H9 (cell line): Measurements from ENCODE around the gene DCUN1D4. TPM values are rescaled to one million over a fixed set of nuclear protein-coding genes. Genes with fewer than 3 reads are reported as not detected.

Experiments used
- DNase-seq: peaks from one replicate; pipeline ENCODE4 v3.0.0-alpha.2; 2017
- H2AFZ ChIP-seq: one replicate; pipeline ENCODE4 v1.6.1; 2013; ENCODE audit warnings: mild to moderate bottlenecking, low read length, control low read depth, moderate library complexity
- H2AK5ac ChIP-seq: 2 replicates; pipeline ENCODE4 v1.6.1; 2013; ENCODE audit warnings: low read length, control low read depth, mixed read lengths; ENCODE audit not compliant: insufficient read length
- H2BK120ac ChIP-seq: one replicate; pipeline ENCODE4 v1.6.1; 2013; ENCODE audit warnings: low read depth, mild to moderate bottlenecking, low read length, control low read depth, inconsistent platforms; ENCODE audit not compliant: poor library complexity, severe bottlenecking
- H2BK12ac ChIP-seq: 2 replicates; pipeline ENCODE4 v1.6.1; 2013; ENCODE audit warnings: low read length, control low read depth, mixed read lengths, low read depth; ENCODE audit not compliant: insufficient read length
- H2BK15ac ChIP-seq: 2 replicates; pipeline ENCODE4 v1.6.1; 2013; ENCODE audit warnings: low read depth, low read length, control low read depth
- H2BK20ac ChIP-seq: one replicate; pipeline ENCODE4 v1.6.1; 2013; ENCODE audit warnings: low read depth, mild to moderate bottlenecking, low read length, control low read depth, inconsistent platforms; ENCODE audit not compliant: poor library complexity, severe bottlenecking
- H2BK5ac ChIP-seq: 2 replicates; pipeline ENCODE4 v1.6.1; 2013; ENCODE audit warnings: low read length, control low read depth, mixed read lengths; ENCODE audit not compliant: insufficient read length
- H3K14ac ChIP-seq: 2 replicates; pipeline ENCODE4 v1.6.1; 2013; ENCODE audit warnings: low read length, control low read depth; ENCODE audit not compliant: insufficient read depth
- H3K18ac ChIP-seq: 2 replicates; pipeline ENCODE4 v1.6.1; 2013; ENCODE audit warnings: low read depth, mild to moderate bottlenecking, mixed read lengths, low read length, control low read depth; ENCODE audit not compliant: insufficient read length
- H3K23ac ChIP-seq: 2 replicates; pipeline ENCODE4 v1.6.1; 2013; ENCODE audit warnings: low read length, control low read depth, mixed read lengths, low read depth; ENCODE audit not compliant: insufficient read length
- H3K23me2 ChIP-seq: 2 replicates; pipeline ENCODE4 v1.6.1; 2013; ENCODE audit warnings: low read depth, mild to moderate bottlenecking, mixed read lengths, low read length, control low read depth; ENCODE audit not compliant: insufficient read length, poor library complexity, severe bottlenecking
- H3K27ac ChIP-seq: 2 replicates; pipeline ENCODE4 v1.5.1; 2013; ENCODE audit warnings: low read length, control low read depth, mixed read lengths, low read depth; ENCODE audit not compliant: insufficient read length
- H3K27me3 ChIP-seq: 2 replicates; pipeline ENCODE4 v1.6.1; 2013; ENCODE audit warnings: low read length, control low read depth, inconsistent platforms; ENCODE audit not compliant: insufficient read depth
- H3K4ac ChIP-seq: 2 replicates; pipeline ENCODE4 v1.6.1; 2013; ENCODE audit warnings: low read depth, mild to moderate bottlenecking, control low read depth, inconsistent platforms, low read length, moderate library complexity
- H3K4me1 ChIP-seq: 2 replicates; pipeline ENCODE4 v1.6.1; 2013; ENCODE audit warnings: low read length, control low read depth, inconsistent platforms; ENCODE audit not compliant: insufficient read depth
- H3K4me2 ChIP-seq: 2 replicates; pipeline ENCODE4 v1.6.1; 2013; ENCODE audit warnings: low read length, control low read depth, mixed read lengths; ENCODE audit not compliant: insufficient read length, insufficient read depth
- H3K56ac ChIP-seq: 2 replicates; pipeline ENCODE4 v1.6.1; 2013; ENCODE audit warnings: low read depth, mild to moderate bottlenecking, mixed read lengths, low read length, control low read depth; ENCODE audit not compliant: insufficient read length
- H3K79me1 ChIP-seq: 2 replicates; pipeline ENCODE4 v1.6.1; 2013; ENCODE audit warnings: low read depth, mild to moderate bottlenecking, moderate library complexity, low read length, control low read depth, inconsistent platforms; ENCODE audit not compliant: insufficient read depth, poor library complexity, severe bottlenecking
- H3K79me2 ChIP-seq: 2 replicates; pipeline ENCODE4 v1.6.1; 2013; ENCODE audit warnings: low read length, control low read depth, inconsistent platforms; ENCODE audit not compliant: insufficient read depth
- H3K9ac ChIP-seq: 2 replicates; pipeline ENCODE4 v1.6.1; 2013; ENCODE audit warnings: low read length, control low read depth, mixed read lengths; ENCODE audit not compliant: insufficient read length; ENCODE audit errors: extremely low read depth
- H3K9me3 ChIP-seq: one replicate; pipeline ENCODE4 v1.6.1; 2013; ENCODE audit warnings: low read depth, low read length, inconsistent platforms; ENCODE audit not compliant: control insufficient read depth
- H3T11ph ChIP-seq: one replicate; pipeline ENCODE4 v1.6.1; 2013; ENCODE audit warnings: mild to moderate bottlenecking, low read length, control low read depth, inconsistent platforms
- H4K20me1 ChIP-seq: one replicate; pipeline ENCODE4 v1.6.1; 2013; ENCODE audit not compliant: control insufficient read depth, insufficient read length, insufficient read depth
- H4K5ac ChIP-seq: 2 replicates; pipeline ENCODE4 v1.6.1; 2013; ENCODE audit warnings: low read depth, mild to moderate bottlenecking, mixed read lengths, low read length, control low read depth; ENCODE audit not compliant: insufficient read length
- H4K8ac ChIP-seq: replicated peaks from 2 replicates; pipeline ENCODE4 v1.6.1; 2013; ENCODE audit warnings: low read length, control low read depth, mixed read lengths, low read depth; ENCODE audit not compliant: insufficient read length
- H4K91ac ChIP-seq: 2 replicates; pipeline ENCODE4 v1.6.1; 2013; ENCODE audit warnings: low read depth, mild to moderate bottlenecking, moderate library complexity, mixed read lengths, low read length, control low read depth; ENCODE audit not compliant: insufficient read length
- H3K27ac Mint-ChIP-seq, 3 experiments: 2 replicates in 2 of 3; 3 replicates in 1 of 3; pipeline ENCODE4 v1.8.0; 2020 to 2021; ENCODE audit warnings: mixed read lengths in 3 of 3, mild to moderate bottlenecking in 1 of 3, moderate library complexity in 1 of 3
- H3K27me3 Mint-ChIP-seq: 2 replicates; pipeline ENCODE4 v1.8.0; 2021; ENCODE audit warnings: low read depth, mild to moderate bottlenecking, moderate library complexity, mixed read lengths
- H3K36me3 Mint-ChIP-seq, 3 experiments: 2 replicates in 2 of 3; 3 replicates in 1 of 3; pipeline ENCODE4 v1.8.0; 2020 to 2021; ENCODE audit warnings: low read depth in 3 of 3, mixed read lengths in 3 of 3; ENCODE audit not compliant: insufficient read depth in 1 of 3
- H3K4me1 Mint-ChIP-seq, 2 experiments: 2 replicates each; pipeline ENCODE4 v1.8.0; 2020; ENCODE audit warnings: mixed read lengths in 2 of 2
- H3K4me3 Mint-ChIP-seq, 2 experiments: 2 replicates in 1 of 2; 3 replicates in 1 of 2; pipeline ENCODE4 v1.8.0; 2020 to 2021; ENCODE audit warnings: mild to moderate bottlenecking in 2 of 2, mixed read lengths in 2 of 2, moderate library complexity in 1 of 2
- H3K9me3 Mint-ChIP-seq, 2 experiments: 2 replicates in 1 of 2; 3 replicates in 1 of 2; pipeline ENCODE4 v1.8.0; 2020; ENCODE audit warnings: mild to moderate bottlenecking in 2 of 2, mixed read lengths in 2 of 2, moderate library complexity in 1 of 2
- WGBS: extraction: QIAGEN DNeasy Blood & Tissue Kit; methylation state at CpG from one replicate; pipeline ENCODE4 v1.1.7; 2013; ENCODE audit warnings: missing lambda C conversion rate, low lambda C conversion rate, mixed read lengths; ENCODE audit not compliant: insufficient read length; ENCODE audit errors: extremely low coverage; 5-methylcytosine and 5-hydroxymethylcytosine counted together
- total RNA-seq: library from RNA; stranded (reverse); gene quantifications from 2 replicates; pipeline ENCODE4 v1.2.1, GENCODE V29; 2021
- TF ChIP-seq, protein P1 (sequence below): fragments of 200-600 bp; sonication (generic); conservative IDR thresholded peaks from 3 replicates; pipeline ENCODE4 v1.8.0; 2021; ENCODE audit warnings: antibody characterized with exemption, mild to moderate bottlenecking

DCUN1D4 gene
- total RNA-seq, 1 experiment from 2014 or later = 46.7 TPM

DNA sequence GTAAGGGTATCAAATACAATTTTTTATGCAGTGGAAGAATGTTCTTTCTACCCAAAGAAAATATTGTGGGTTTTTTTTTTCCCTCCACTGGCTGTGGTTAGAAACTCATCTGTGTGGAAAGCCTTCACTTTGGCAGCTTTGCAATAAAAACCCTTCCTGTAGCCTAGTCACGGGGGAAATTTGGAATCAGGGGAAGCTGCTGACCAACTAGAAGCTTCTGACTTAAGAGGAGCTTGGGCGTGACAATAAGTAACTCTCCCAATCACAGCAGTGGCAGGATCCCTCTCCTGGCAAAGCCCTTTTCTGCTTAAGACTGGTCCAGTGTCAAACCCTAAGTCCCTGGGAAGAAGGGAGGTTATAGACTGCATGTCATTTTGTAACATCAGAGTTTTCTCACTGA lies 89.3 kb downstream of the DCUN1D4 start:
- no peak overlapping the region for H3K9ac ChIP-seq
- H2BK20ac ChIP-seq = no peak overlapping the region
- H2AFZ ChIP-seq = no peak overlapping the region
- no peak overlapping the region for H2AK5ac ChIP-seq
- H2BK120ac ChIP-seq = no peak overlapping the region
- H3K18ac ChIP-seq = no peak overlapping the region
- no peaks in the 10 kb centered on the region for H3K27me3 ChIP-seq
- no peak overlapping the region for H3K4ac ChIP-seq
- H3K4me1 ChIP-seq = no peaks in the 10 kb centered on the region
- no peak overlapping the region for H3T11ph ChIP-seq
- H4K5ac ChIP-seq = no peak overlapping the region
- H3K14ac ChIP-seq = no peak overlapping the region
- Mint-ChIP-seq H3K9me3 (peaks cover 2 to 20% of the 10 kb centered on the region in 2 experiments; a peak in 3 of 5 replicates), H3K36me3 (no peaks in the 10 kb centered on the region), H3K4me1 (no peaks in the 10 kb centered on the region), H3K27ac (no peak overlapping the region), H3K4me3 (no peak overlapping the region), H3K27me3 (peaks cover 1% of the 10 kb centered on the region; the same call in 1 of the 2 replicates)
- no peak overlapping the region for H3K23ac ChIP-seq
- H4K91ac ChIP-seq = no peak overlapping the region
- no peaks in the 10 kb centered on the region for H3K9me3 ChIP-seq
- no peak overlapping the region for H2BK5ac ChIP-seq
- no peak overlapping the region for H2BK15ac ChIP-seq
- H4K8ac ChIP-seq = no peak overlapping the region
- H3K27ac ChIP-seq = no peak overlapping the region
- TF ChIP-seq, protein P1, sequence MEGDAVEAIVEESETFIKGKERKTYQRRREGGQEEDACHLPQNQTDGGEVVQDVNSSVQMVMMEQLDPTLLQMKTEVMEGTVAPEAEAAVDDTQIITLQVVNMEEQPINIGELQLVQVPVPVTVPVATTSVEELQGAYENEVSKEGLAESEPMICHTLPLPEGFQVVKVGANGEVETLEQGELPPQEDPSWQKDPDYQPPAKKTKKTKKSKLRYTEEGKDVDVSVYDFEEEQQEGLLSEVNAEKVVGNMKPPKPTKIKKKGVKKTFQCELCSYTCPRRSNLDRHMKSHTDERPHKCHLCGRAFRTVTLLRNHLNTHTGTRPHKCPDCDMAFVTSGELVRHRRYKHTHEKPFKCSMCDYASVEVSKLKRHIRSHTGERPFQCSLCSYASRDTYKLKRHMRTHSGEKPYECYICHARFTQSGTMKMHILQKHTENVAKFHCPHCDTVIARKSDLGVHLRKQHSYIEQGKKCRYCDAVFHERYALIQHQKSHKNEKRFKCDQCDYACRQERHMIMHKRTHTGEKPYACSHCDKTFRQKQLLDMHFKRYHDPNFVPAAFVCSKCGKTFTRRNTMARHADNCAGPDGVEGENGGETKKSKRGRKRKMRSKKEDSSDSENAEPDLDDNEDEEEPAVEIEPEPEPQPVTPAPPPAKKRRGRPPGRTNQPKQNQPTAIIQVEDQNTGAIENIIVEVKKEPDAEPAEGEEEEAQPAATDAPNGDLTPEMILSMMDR = no peak
- H3K79me1 ChIP-seq = no peaks in the 10 kb centered on the region
- WGBS = no CpG with 5 or more reads among the region's 2 CpGs
- H4K20me1 ChIP-seq = no peaks in the 10 kb centered on the region
- no peaks in the 10 kb centered on the region for H3K23me2 ChIP-seq
- H2BK12ac ChIP-seq = no peak overlapping the region
- H3K56ac ChIP-seq = no peak overlapping the region
- no peak overlapping the region for H3K4me2 ChIP-seq
- DNase-seq = no peak
- H3K79me2 ChIP-seq = no peaks in the 10 kb centered on the region
